Measurements from ENCODE around the gene ODC1.
"Not testable (repeated sequence)": the region's sequence is repeated elsewhere in the genome, so short reads cannot be mapped to it uniquely, and the experiment has no call there.

Gene ODC1

DNA sequence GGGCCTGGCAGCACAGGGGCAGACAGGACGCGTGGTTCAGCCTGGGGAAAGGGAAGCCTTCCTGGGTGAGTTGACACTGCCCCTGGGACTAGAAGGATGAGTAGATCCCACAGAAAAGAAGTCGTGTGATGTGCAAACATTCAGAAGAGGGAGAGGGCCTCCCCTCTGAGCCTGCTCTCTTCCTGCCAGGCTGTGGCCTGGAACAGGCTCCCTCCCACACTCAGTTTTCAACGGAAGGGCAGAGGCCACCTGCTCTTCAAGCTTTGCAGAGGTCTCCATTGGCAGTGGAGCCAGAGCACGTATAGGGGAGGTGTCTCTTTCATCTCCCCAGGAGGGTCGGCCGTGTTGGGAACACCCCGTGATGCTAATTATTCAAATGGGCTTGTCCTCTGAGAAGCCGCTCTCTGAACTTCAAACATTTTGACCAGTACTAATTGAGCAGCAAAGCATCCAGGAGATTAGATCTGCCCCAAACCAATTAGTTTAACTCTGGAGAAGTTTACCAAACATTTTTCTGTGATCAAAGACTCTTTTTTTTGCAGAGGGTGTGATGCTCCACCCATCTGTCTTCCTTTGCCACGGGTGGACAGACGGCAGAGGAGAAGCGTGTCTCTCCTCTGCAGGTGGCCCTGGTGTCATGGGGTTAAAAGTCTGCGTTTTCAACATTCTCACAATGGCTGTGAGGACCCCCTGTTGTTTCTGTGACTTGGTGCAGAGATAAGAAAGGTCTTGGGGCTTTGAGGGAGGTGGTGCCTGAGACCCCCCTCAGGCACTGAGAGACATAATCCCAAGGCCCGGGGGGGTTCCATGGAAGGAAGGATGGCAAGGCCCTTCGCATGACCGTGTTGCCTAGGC, 29.5 kb upstream of the ODC1 start:
- DNase-seq, result peak; percentile 69

DNA sequence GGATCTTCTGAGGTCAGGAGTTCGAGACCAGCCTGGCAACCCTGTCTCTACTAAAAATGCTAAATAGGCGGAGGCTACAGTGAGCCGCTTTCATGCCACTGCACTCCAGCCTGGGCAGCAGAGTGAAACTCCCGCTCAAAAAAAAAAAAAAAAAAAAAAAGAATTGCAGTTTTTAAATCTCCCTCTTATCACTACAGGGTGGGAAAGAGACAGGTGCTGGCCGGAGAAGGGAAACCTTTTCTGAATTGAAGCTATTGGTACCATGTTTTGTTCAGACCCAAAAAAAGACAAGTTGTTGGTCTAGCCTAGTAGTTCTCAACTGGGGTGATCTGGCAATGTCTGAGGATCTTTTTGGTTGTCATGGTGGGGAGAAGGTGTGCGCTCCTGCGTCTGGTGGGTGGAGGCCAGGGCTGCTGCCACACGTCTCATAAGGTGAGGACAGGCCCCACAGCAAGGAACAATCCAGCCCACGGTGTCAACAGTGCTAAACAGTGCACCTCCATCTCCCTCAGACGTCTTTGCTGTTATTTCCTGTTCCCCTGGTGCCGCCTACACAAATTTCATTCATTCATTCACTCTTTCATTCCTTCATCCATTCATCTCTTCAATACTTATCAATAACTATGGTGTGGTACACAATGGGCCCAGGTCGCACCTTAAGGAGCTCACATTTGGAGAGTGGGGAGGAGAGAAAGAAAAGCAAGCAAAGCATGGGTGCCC, 28.8 kb upstream of the ODC1 start:
- DNase-seq, result no peak

- DNase-seq, result no peak
Measured at GRCh38 chr2:10475811-10476660, 27.9 kb upstream of the ODC1 start.

- no peak for DNase-seq
Measured at GRCh38 chr2:10475221-10475722, 27.1 kb upstream of the ODC1 start.

DNA sequence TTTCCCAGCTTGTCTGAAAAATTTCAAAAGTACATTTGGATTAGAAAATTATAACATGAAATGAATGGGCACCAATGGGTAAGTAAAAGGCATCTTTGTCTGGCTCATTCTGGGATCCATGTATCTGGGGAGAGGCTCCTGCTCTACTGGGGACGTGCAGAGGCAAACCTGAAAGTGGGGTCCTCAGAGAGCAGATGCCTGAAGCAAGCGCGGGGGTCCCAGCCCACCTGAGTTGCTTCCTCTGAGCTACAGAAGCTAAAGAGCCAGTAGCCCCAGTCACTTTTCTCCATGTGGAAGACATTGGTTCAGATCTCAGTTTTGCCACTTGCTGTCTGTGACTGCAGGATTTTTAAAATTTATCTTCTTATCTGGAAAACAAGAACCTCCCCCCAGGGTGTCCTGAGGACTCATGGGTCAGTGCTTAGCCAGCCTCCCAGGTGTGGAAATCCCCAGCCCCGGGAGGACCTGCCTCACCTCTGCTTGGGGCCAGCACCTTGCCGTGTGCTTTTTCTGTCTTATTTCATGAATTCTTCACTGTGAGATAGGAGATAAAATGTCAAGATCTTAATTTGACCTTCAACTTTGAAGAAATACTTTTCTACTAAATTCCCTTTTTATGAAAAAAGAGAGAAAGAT, 25.1 kb upstream of the ODC1 start:
- no peak for DNase-seq

- no peak for DNase-seq
Measured at GRCh38 chr2:10471955-10472354, 23.8 kb upstream of the ODC1 start.

DNA sequence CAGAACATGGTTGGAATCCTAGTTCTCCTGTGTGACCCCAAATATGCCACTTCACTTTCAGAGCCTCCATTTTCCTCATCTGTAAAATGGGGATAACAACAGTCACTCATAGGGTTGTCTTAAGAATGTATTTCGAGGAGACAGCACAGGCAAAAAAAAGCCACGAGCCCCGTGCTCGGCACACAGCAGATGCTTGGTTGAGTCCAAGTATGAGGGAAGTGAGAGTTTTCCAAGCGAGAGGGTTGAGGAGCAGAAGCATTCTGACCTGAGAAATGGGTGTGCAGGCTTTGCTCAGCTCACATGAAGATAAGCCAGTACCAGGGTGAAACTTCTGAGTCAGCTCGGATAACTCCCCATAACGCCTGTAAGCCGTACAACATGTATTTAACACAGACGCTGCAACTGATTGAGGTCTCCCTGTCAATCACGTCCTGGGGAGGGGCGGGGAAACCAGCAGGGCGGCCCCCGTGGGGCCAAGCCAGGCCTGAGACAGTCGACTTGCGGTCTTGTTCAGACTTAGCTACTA, 23.0 kb upstream of the ODC1 start:
- DNase-seq, result no peak

GRCh38 chr2:10469955-10470608, 22.0 kb upstream of the ODC1 start:
- DNase-seq, result no peak

- DNase-seq, result no peak
Measured at GRCh38 chr2:10469301-10469700, 21.2 kb upstream of the ODC1 start.

DNA sequence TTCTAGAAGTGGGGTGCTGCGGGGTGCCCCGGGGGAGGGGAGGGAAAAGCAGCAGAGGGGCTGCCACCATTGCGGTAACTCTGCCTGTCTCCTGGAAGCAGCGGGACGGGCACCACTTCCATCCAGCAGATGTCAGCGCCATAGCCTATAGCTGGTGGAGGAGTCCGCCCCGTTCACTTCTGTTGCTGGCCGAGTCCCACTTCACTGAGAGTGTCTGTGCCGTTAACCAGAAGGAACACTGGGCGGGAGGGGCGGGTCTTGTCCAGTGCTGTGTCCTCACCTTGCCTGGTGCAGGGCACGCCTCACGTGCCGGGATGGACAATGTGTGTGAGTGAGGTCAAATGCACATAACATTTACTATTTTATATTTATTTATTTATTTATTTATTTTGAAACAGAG, 19.3 kb upstream of the ODC1 start:
- no peak for DNase-seq

GRCh38 chr2:10466801-10467200, 18.7 kb upstream of the ODC1 start:
- DNase-seq, result no peak

DNA sequence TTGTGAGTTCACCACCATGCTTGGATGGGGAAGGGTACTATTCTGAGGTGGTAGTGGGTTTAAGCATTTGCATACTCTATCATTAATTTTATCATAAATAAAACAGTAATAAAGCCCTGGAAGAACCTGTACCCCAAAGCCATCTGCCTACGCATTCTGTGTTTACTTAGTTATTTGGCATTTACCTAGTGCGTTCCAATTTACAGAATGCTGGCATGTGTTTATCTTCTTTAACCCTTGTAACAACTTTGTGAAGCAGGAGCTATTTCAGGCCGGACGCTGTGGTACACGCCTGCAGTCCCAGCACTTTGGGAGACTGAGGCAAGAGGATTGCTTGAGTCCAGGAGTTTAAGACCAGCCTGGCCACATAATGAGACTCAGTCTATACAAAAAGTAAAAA, 17.8 kb upstream of the ODC1 start:
- DNase-seq, result no peak

DNA sequence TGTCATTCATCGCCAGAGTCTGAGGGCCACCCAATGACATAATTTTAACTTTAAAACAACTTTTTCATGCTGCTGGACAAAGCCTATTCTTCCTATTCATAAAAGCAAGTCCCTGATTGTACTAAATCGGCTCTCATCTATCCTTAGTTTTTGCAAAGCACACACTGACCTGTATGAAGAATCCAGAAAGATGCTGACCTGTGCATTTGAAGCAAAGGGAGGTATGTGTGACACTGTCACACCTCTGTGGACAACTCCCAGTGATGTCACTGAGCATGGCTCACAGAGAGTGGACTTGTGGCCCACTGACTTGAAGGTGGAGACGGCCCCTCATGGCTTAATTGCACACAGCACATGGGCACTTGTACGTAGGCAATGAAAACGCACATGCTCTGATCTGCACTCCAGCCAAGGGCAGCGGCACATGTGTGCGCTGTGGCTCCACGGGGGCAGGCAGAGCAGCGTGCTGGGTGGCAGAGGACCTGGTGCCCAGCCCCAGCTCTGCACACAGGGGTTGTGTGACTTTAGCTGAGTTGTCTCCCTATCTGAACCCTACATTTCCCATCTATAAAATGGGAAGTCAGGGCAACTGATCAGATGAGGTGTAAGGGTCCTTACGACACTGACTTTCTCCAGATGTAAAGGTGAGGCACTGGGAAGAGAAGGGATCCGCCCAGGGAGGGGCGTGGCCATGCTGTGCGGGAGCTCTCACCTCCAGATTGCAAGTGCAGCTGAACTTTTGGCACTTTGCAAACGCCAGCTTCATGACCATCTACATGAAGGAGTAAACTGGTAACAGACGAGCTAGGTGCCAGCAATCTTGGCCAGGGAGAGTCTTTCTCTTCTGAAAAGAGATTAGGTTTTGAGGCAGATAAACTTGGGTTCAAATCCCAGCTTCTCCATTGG, 14.3 kb upstream of the ODC1 start:
- DNase-seq, result no peak

- no peak for DNase-seq
Measured at GRCh38 chr2:10460366-10460796, 12.3 kb upstream of the ODC1 start.

DNA sequence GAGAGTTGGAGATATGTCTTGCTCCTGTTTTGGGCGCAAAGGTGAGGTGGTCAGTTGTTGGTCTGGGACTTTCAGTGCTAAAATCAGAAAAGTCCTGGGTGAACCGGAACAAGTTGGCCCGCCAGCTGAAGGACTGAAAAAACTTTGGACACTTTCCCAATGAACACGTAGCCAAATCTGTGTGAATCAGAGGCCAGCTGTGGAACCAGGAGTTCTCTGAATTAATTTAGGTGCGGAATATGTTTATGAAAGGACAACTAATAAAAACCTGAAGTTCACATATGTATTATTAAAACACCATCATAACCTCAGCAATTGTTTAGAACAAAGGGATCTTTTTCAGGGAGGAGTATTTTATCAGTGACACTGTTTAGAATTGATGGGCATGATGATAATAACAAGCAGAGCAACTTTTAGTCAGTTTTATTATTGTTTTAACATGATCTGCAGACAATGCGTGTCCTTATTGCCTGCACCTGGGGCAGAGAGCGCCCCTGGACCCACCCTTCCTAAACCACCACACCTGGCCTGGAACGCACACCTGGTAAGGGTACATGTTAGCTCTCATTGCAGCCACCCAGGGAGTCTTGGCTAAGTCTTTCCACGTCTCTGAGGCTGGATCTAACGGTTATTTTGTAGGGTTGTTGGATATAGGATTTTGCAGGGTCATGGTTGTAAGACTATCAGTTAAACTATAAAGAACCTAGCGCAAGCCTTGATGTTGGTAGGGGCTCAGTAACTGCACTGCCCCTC, 9.9 kb upstream of the ODC1 start:
- DNase-seq, result no peak

- not testable (repeated sequence) for DNase-seq
Measured at GRCh38 chr2:10457195-10457594, 9.1 kb upstream of the ODC1 start.

GRCh38 chr2:10454505-10454904, 6.4 kb upstream of the ODC1 start:
- no peak for DNase-seq

DNA sequence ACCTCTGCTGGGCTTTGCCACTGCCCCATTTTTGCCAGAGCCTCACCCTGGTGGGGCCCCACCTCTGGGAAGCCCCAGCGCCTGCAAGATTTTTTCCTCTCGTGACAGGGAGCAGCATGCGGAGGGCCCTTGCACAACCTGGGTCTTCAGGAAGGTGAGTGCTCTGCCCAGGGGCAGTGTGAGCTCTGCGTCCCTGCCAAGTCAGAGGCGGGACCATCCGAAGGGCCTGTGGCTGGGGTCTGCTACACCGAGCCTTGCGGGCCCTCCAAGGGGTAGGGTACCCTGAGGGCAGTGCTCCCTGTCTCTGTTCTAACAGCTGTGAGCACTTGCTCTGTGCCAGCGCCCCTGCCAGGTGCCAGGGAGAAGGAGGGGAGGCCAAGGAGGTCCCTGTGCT, 5.8 kb upstream of the ODC1 start:
- DNase-seq, result no peak

- DNase-seq, result no peak
Measured at GRCh38 chr2:10452956-10453904, 5.1 kb upstream of the ODC1 start.
